PC-9 (cell line): ENCODE data around the gene TET2. TPM values are rescaled to one million over a fixed set of nuclear protein-coding genes. Genes with fewer than 3 reads are reported as not detected.

Source experiments
- BruUV-seq: library from RNA; stranded (reverse); fragments of 400-500 nt; replicated peaks from 2 replicates; lab custom pipeline; 2021; lab: Mats Ljungman, UMichigan
- CTCF ChIA-PET: fragments of 300-600 bp; sonication (Branson Sonifier 250); formaldehyde crosslinking; loops from one replicate; lab custom pipeline; 2022; ENCODE audit warnings: antibody characterized with exemption; lab: Charles Lee
- POLR2A ChIA-PET: fragments of 300-600 bp; sonication (Branson Sonifier 250); formaldehyde crosslinking; loops from one replicate; lab custom pipeline; 2022; ENCODE audit warnings: antibody characterized with exemption; ENCODE audit not compliant: unreplicated experiment; lab: Charles Lee
- DNase-seq, 2 experiments: peaks; one replicate each; pipeline versions ENCODE4 v3.0.0 to v3.0.0-alpha.2; 2015 to 2022; ENCODE audit warnings: mixed read lengths in 1 of 2
- H2AFZ ChIP-seq: fragments of 200-600 bp; sonication (generic); 2 replicates; pipeline ENCODE4 v1.8.1; 2017; ENCODE audit warnings: antibody characterized with exemption
- H3F3A ChIP-seq: fragments of 200-600 bp; sonication (generic); 2 replicates; pipeline ENCODE4 v1.8.1; 2017; ENCODE audit warnings: antibody characterized with exemption, mild to moderate bottlenecking, low read depth; ENCODE audit not compliant: insufficient read depth
- H3K27ac ChIP-seq: fragments of 200-600 bp; sonication (generic); 2 replicates; pipeline ENCODE4 v1.6.1; 2016; ENCODE audit warnings: mixed run types
- H3K27me3 ChIP-seq: fragments of 200-600 bp; sonication (generic); 2 replicates; pipeline ENCODE4 v1.6.1; 2016; ENCODE audit warnings: low read depth, mixed run types; ENCODE audit not compliant: insufficient read depth
- H3K36me3 ChIP-seq: fragments of 200-600 bp; sonication (generic); 2 replicates; pipeline ENCODE4 v1.6.1; 2016; ENCODE audit warnings: low read depth, mixed run types
- H3K4me1 ChIP-seq: fragments of 200-600 bp; sonication (generic); replicated peaks from 2 replicates; pipeline ENCODE4 v1.6.1; 2016; ENCODE audit warnings: mixed run types; ENCODE audit not compliant: insufficient read depth
- H3K4me2 ChIP-seq: fragments of 200-600 bp; sonication (generic); 2 replicates; pipeline ENCODE4 v1.6.1; 2017; ENCODE audit warnings: mixed run types
- H3K4me3 ChIP-seq: fragments of 200-600 bp; sonication (generic); 2 replicates; pipeline ENCODE4 v1.6.1; 2016; ENCODE audit warnings: mixed run types
- H3K79me2 ChIP-seq: fragments of 200-600 bp; sonication (generic); 2 replicates; pipeline ENCODE4 v1.6.1; 2017; ENCODE audit warnings: low read depth, mixed run types
- H3K9me2 ChIP-seq: fragments of 200-600 bp; sonication (generic); 2 replicates; pipeline ENCODE4 v1.8.1; 2017; ENCODE audit warnings: mild to moderate bottlenecking; ENCODE audit not compliant: insufficient read depth
- H3K9me3 ChIP-seq: fragments of 200-600 bp; sonication (generic); 2 replicates; pipeline ENCODE4 v1.8.1; 2016; ENCODE audit warnings: low read depth; ENCODE audit not compliant: insufficient read depth
- H4K20me1 ChIP-seq: fragments of 200-600 bp; sonication (generic); 2 replicates; pipeline ENCODE4 v1.8.1; 2017; ENCODE audit not compliant: insufficient read depth
- EZH2 ChIP-seq: fragments of 200-600 bp; sonication (generic); IDR thresholded peaks from 2 replicates; pipeline ENCODE4 v1.8.0; 2017; ENCODE audit warnings: antibody characterized with exemption, low read depth
- intact Hi-C: fragments of 100-400 bp; cut with micrococcal nuclease; formaldehyde crosslinking; loops from one replicate; pipeline ENCODE4 v1.10.0; 2022; ENCODE audit not compliant: unreplicated experiment
- total RNA-seq: library from RNA; stranded (reverse); gene quantifications from 2 replicates; pipeline ENCODE4 v1.2.3, GENCODE V29; 2021
- TF ChIP-seq, protein P1 (sequence below): fragments of 200-600 bp; sonication (generic); conservative IDR thresholded peaks from 2 replicates; pipeline ENCODE4 v1.6.1; 2017; ENCODE audit warnings: mixed run types, antibody characterized with exemption, mild to moderate bottlenecking, moderate library complexity

TET2 gene
- total RNA-seq, 1 experiment from 2014 or later: 6.6 TPM

DNA sequence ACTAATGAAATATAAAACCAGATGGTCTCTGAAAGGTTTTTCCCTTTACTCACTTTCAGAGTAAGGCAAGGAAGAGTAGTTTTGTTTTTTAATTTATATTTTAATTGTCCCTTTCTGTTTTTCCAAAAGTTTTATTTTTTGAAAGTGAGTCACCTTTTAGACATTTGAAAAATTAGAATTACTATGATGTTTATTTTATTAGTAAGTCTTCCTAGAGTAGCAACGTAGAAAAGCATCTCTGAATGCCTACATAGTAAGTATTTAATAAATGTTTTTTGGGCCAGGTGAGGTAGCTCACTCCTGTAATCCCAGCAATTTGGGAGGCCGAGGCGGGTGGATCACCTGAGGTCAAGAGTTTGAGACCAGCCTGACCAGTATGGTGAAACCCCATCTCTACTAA lies 51.1 kb downstream of the TET2 start:
- Histone ChIP-seq H3K9me2 (no peaks in the 10 kb centered on the region), H4K20me1 (no peaks in the 10 kb centered on the region), H3K79me2 (no peaks in the 10 kb centered on the region), H3K27me3 (no peaks in the 10 kb centered on the region), H3K27ac (no peak overlapping the region), H3F3A (no peaks in the 10 kb centered on the region), H2AFZ (no peak overlapping the region), H3K36me3 (no peaks in the 10 kb centered on the region), H3K4me2 (no peak overlapping the region), H3K4me3 (no peak overlapping the region), H3K4me1 (peaks cover 8% of the 10 kb centered on the region), H3K9me3 (no peaks in the 10 kb centered on the region)
- ChIA-PET POLR2A (no interaction called here), CTCF (no interaction called here)
- TF ChIP-seq, protein P1, sequence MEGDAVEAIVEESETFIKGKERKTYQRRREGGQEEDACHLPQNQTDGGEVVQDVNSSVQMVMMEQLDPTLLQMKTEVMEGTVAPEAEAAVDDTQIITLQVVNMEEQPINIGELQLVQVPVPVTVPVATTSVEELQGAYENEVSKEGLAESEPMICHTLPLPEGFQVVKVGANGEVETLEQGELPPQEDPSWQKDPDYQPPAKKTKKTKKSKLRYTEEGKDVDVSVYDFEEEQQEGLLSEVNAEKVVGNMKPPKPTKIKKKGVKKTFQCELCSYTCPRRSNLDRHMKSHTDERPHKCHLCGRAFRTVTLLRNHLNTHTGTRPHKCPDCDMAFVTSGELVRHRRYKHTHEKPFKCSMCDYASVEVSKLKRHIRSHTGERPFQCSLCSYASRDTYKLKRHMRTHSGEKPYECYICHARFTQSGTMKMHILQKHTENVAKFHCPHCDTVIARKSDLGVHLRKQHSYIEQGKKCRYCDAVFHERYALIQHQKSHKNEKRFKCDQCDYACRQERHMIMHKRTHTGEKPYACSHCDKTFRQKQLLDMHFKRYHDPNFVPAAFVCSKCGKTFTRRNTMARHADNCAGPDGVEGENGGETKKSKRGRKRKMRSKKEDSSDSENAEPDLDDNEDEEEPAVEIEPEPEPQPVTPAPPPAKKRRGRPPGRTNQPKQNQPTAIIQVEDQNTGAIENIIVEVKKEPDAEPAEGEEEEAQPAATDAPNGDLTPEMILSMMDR: no peak
- TF ChIP-seq EZH2: no peak
- intact Hi-C loops: no loop called here
- BruUV-seq: no TSS peak
- DNase-seq: peak in 1 of 2 experiments; percentile 3

DNA sequence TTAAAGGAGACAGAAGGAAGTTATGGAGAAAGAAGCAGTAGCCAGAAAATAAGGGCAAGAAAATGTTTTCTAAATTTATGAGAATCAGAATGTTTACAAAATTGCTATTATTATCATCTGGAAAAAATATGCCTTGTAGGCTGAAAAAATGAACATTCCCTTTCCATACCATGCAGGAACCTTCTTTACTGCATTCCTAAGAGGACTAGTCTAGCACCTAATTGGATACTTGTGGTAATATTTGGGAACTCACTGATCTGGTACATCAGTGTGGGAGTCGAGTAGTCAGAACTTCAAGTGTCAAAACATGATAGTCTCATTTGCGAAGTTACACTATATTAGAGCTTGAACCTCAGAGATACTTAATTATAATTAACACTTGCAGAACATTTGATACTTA lies 51.9 kb downstream of the TET2 start:
- H3K9me3 ChIP-seq: no peaks in the 10 kb centered on the region
- no TSS peak for BruUV-seq
- H4K20me1 ChIP-seq: no peaks in the 10 kb centered on the region
- no peak for DNase-seq
- ChIA-PET CTCF (no interaction called here), POLR2A (no interaction called here)
- intact Hi-C loops: no loop called here
- H2AFZ ChIP-seq: no peak overlapping the region
- TF ChIP-seq, protein P1: no peak
- TF ChIP-seq EZH2: no peak
- H3K4me2 ChIP-seq: no peak overlapping the region
- no peaks in the 10 kb centered on the region for H3F3A ChIP-seq
- H3K27me3 ChIP-seq: no peaks in the 10 kb centered on the region
- H3K36me3 ChIP-seq: no peaks in the 10 kb centered on the region
- no peak overlapping the region for H3K27ac ChIP-seq
- H3K4me1 ChIP-seq: peaks cover 10% of the 10 kb centered on the region
- no peaks in the 10 kb centered on the region for H3K79me2 ChIP-seq
- H3K9me2 ChIP-seq: no peaks in the 10 kb centered on the region
- no peak overlapping the region for H3K4me3 ChIP-seq

DNA sequence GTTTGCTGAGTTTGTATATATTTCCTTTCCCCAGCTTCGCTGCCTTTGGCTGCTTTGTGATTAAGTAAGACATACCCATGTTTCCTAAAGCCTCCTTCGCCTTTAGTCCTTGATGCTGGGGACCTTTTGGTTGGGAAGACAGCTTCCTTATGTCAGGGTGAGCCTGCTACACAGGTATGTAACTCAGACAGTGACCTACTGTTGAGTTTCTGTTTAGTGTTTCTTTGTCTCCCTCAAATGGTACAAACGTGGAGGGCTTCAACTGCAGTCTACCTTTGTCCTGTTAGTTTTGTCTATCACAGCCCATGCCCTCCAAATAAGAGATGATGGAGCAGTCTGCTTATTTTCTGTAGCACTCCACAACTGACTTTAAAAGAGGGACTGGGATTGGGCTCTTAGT lies 59.5 kb downstream of the TET2 start:
- TF ChIP-seq, protein P1: no peak
- TF ChIP-seq EZH2: no peak
- no peaks in the 10 kb centered on the region for H3K27me3 ChIP-seq
- no peaks in the 10 kb centered on the region for H3K9me3 ChIP-seq
- DNase-seq: no peak
- peaks cover 15% of the 10 kb centered on the region for H3K4me1 ChIP-seq
- H4K20me1 ChIP-seq: no peaks in the 10 kb centered on the region
- no TSS peak for BruUV-seq
- H3K27ac ChIP-seq: no peak overlapping the region
- no peaks in the 10 kb centered on the region for H3K9me2 ChIP-seq
- H3K79me2 ChIP-seq: no peaks in the 10 kb centered on the region
- no peaks in the 10 kb centered on the region for H3K36me3 ChIP-seq
- H3K4me3 ChIP-seq: no peak overlapping the region
- H3F3A ChIP-seq: peaks cover 6% of the 10 kb centered on the region; the same call in 1 of the 2 replicates
- intact Hi-C loops: no loop called here
- ChIA-PET POLR2A (interaction anchor here (0.6 kb wide), 1 partner anchor 100 kb away, joined by 5 read pairs; no protein-coding TSS in a partner anchor), CTCF (no interaction called here)
- no peak overlapping the region for H2AFZ ChIP-seq
- no peak overlapping the region for H3K4me2 ChIP-seq
